ENCODE data around the gene SNX9. TPM values are rescaled to one million over a fixed set of nuclear protein-coding genes. Genes with fewer than 3 reads are reported as not detected.

Gene SNX9
- total RNA-seq, 1 experiment from 2014 or later: 24.8 TPM

- no peak for TF ChIP-seq EZH2 (IDR thresholded peaks at IDR 0.05; ENCODE audit: borderline replicate concordance, low read depth, low read length, poor library complexity, severe bottlenecking)
- POLR2A ChIA-PET (ENCODE audit: low non-redundant PET): no interaction called here
- DNase-seq (ENCODE audit: low spot score): no peak
- CTCF ChIA-PET: no interaction called here
- peaks cover 7% of the 10 kb centered on the region for H3K9me3 ChIP-seq (ENCODE audit: low read depth, low read length, poor library complexity, severe bottlenecking)
- no peaks in the 10 kb centered on the region for H3K4me1 ChIP-seq (ENCODE audit: insufficient read depth, low read length, poor library complexity, severe bottlenecking)
- intact Hi-C loops (cut with micrococcal nuclease; ENCODE audit: unreplicated experiment): no loop called here
- no TSS peak for BruUV-seq (replicated peaks)
- H3K27ac ChIP-seq (ENCODE audit: low read depth, low read length, poor library complexity, severe bottlenecking): no peak overlapping the region
- no peaks in the 10 kb centered on the region for H3K27me3 ChIP-seq (replicated peaks; ENCODE audit: insufficient read depth, low read depth, low read length, poor library complexity)
- no peak overlapping the region for H3K4me3 ChIP-seq (ENCODE audit: low read depth, low read length, poor library complexity, severe bottlenecking)
- H3K36me3 ChIP-seq (ENCODE audit: insufficient read depth, low read length, poor library complexity, severe bottlenecking): no peaks in the 10 kb centered on the region
These were observed 16.2 kb upstream of the SNX9 start for GRCh38 chr6:157806856-157807215.

GRCh38 chr6:157808405-157808950, 14.6 kb upstream of the SNX9 start:
- POLR2A ChIA-PET (ENCODE audit: low non-redundant PET): no interaction called here
- Histone ChIP-seq H3K4me1 (ENCODE audit: insufficient read depth, low read length, poor library complexity, severe bottlenecking) (no peaks in the 10 kb centered on the region), H3K9me3 (ENCODE audit: low read depth, low read length, poor library complexity, severe bottlenecking) (peaks cover 7% of the 10 kb centered on the region), H3K4me3 (ENCODE audit: low read depth, low read length, poor library complexity, severe bottlenecking) (no peak overlapping the region), H3K27ac (ENCODE audit: low read depth, low read length, poor library complexity, severe bottlenecking) (no peak overlapping the region), H3K27me3 (replicated peaks; ENCODE audit: insufficient read depth, low read depth, low read length, poor library complexity) (no peaks in the 10 kb centered on the region), H3K36me3 (ENCODE audit: insufficient read depth, low read length, poor library complexity, severe bottlenecking) (no peaks in the 10 kb centered on the region)
- intact Hi-C loops (cut with micrococcal nuclease; ENCODE audit: unreplicated experiment): no loop called here
- no TSS peak for BruUV-seq (replicated peaks)
- CTCF ChIA-PET: no interaction called here
- TF ChIP-seq CTCF (conservative IDR thresholded peaks at IDR 0.05; ENCODE audit: low read depth, low read length): no peak
- TF ChIP-seq EZH2 (IDR thresholded peaks at IDR 0.05; ENCODE audit: borderline replicate concordance, low read depth, low read length, poor library complexity, severe bottlenecking): no peak
- DNase-seq (ENCODE audit: low spot score): no peak

- no peak overlapping the region for H3K4me3 ChIP-seq (ENCODE audit: low read depth, low read length, poor library complexity, severe bottlenecking)
- CTCF ChIA-PET: no interaction called here
- TF ChIP-seq EZH2 (IDR thresholded peaks at IDR 0.05; ENCODE audit: borderline replicate concordance, low read depth, low read length, poor library complexity, severe bottlenecking) (no peak), CTCF (conservative IDR thresholded peaks at IDR 0.05; ENCODE audit: low read depth, low read length) (no peak)
- no peaks in the 10 kb centered on the region for H3K4me1 ChIP-seq (ENCODE audit: insufficient read depth, low read length, poor library complexity, severe bottlenecking)
- POLR2A ChIA-PET (ENCODE audit: low non-redundant PET): no interaction called here
- H3K9me3 ChIP-seq (ENCODE audit: low read depth, low read length, poor library complexity, severe bottlenecking): peaks cover 7% of the 10 kb centered on the region
- no peaks in the 10 kb centered on the region for H3K27me3 ChIP-seq (replicated peaks; ENCODE audit: insufficient read depth, low read depth, low read length, poor library complexity)
- intact Hi-C loops (cut with micrococcal nuclease; ENCODE audit: unreplicated experiment): no loop called here
- no peaks in the 10 kb centered on the region for H3K36me3 ChIP-seq (ENCODE audit: insufficient read depth, low read length, poor library complexity, severe bottlenecking)
- DNase-seq (ENCODE audit: low spot score): no peak
- BruUV-seq (replicated peaks): no TSS peak
- no peak overlapping the region for H3K27ac ChIP-seq (ENCODE audit: low read depth, low read length, poor library complexity, severe bottlenecking)
These were observed 13.4 kb upstream of the SNX9 start for GRCh38 chr6:157809613-157810012.

GRCh38 chr6:157811137-157811475, 11.9 kb upstream of the SNX9 start:
- ChIA-PET CTCF (no interaction called here), POLR2A (ENCODE audit: low non-redundant PET) (no interaction called here)
- Histone ChIP-seq H3K4me1 (ENCODE audit: insufficient read depth, low read length, poor library complexity, severe bottlenecking) (no peaks in the 10 kb centered on the region), H3K4me3 (ENCODE audit: low read depth, low read length, poor library complexity, severe bottlenecking) (no peak overlapping the region), H3K9me3 (ENCODE audit: low read depth, low read length, poor library complexity, severe bottlenecking) (peaks cover 7% of the 10 kb centered on the region), H3K27me3 (replicated peaks; ENCODE audit: insufficient read depth, low read depth, low read length, poor library complexity) (no peaks in the 10 kb centered on the region), H3K27ac (ENCODE audit: low read depth, low read length, poor library complexity, severe bottlenecking) (no peak overlapping the region), H3K36me3 (ENCODE audit: insufficient read depth, low read length, poor library complexity, severe bottlenecking) (no peaks in the 10 kb centered on the region)
- intact Hi-C loops (cut with micrococcal nuclease; ENCODE audit: unreplicated experiment): no loop called here
- DNase-seq (ENCODE audit: low spot score): no peak
- no TSS peak for BruUV-seq (replicated peaks)
- no peak for TF ChIP-seq EZH2 (IDR thresholded peaks at IDR 0.05; ENCODE audit: borderline replicate concordance, low read depth, low read length, poor library complexity, severe bottlenecking)
- no peak for TF ChIP-seq CTCF (conservative IDR thresholded peaks at IDR 0.05; ENCODE audit: low read depth, low read length)
